GM12865 (cell line): Measurements from ENCODE around the gene LSR.

ENCODE experiments used
- DNase-seq: peaks from one replicate; pipeline ENCODE4 v3.0.0; 2010; ENCODE audit warnings: low read depth
- H3K4me3 ChIP-seq: 2 replicates; pipeline ENCODE4 v1.5.1; 2011; ENCODE audit warnings: mild to moderate bottlenecking, low read depth, low read length, control low read depth
- TF ChIP-seq, protein P1 (sequence below): IDR thresholded peaks from 2 replicates; pipeline ENCODE4 v1.5.1; 2011; ENCODE audit warnings: low read length, control low read depth, low read depth, inconsistent platforms; ENCODE audit not compliant: insufficient read depth; ENCODE audit errors: missing control alignments

LSR gene

DNA sequence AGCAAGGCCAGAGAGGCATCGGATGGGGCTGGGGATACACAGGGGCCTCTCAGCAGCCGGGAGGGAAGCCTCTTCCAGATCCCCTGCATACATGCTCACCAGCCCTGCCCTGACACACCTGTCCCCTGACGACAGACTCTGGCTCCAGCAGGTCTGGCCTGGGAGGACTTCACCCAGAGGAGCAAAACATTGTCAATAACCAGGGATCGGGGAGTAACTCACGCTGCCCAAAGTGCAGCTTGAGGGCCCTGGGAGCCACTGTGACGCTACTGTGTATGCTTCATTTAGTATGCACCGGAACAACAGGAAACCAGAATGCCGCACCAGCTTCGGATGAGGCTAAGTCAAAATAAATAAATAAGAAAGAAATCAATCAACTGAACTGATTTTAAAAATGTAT, 67.8 kb downstream of the LSR start:
- TF ChIP-seq, protein P1, sequence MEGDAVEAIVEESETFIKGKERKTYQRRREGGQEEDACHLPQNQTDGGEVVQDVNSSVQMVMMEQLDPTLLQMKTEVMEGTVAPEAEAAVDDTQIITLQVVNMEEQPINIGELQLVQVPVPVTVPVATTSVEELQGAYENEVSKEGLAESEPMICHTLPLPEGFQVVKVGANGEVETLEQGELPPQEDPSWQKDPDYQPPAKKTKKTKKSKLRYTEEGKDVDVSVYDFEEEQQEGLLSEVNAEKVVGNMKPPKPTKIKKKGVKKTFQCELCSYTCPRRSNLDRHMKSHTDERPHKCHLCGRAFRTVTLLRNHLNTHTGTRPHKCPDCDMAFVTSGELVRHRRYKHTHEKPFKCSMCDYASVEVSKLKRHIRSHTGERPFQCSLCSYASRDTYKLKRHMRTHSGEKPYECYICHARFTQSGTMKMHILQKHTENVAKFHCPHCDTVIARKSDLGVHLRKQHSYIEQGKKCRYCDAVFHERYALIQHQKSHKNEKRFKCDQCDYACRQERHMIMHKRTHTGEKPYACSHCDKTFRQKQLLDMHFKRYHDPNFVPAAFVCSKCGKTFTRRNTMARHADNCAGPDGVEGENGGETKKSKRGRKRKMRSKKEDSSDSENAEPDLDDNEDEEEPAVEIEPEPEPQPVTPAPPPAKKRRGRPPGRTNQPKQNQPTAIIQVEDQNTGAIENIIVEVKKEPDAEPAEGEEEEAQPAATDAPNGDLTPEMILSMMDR, result no peak
- DNase-seq, result no peak

More for the DNA sequence above, 67.8 kb downstream of the LSR start:
- H3K4me3 ChIP-seq, result no peak overlapping the region
